ENCODE measurements around the gene PIGM. TPM values are rescaled to one million over a fixed set of nuclear protein-coding genes. Genes with fewer than 3 reads are reported as not detected.
"Not testable (repeated sequence)": the region's sequence is repeated elsewhere in the genome, so short reads cannot be mapped to it uniquely, and the experiment has no call there.

The PIGM gene
- total RNA-seq, 1 experiment from 2014 or later = 7.7 TPM

DNA sequence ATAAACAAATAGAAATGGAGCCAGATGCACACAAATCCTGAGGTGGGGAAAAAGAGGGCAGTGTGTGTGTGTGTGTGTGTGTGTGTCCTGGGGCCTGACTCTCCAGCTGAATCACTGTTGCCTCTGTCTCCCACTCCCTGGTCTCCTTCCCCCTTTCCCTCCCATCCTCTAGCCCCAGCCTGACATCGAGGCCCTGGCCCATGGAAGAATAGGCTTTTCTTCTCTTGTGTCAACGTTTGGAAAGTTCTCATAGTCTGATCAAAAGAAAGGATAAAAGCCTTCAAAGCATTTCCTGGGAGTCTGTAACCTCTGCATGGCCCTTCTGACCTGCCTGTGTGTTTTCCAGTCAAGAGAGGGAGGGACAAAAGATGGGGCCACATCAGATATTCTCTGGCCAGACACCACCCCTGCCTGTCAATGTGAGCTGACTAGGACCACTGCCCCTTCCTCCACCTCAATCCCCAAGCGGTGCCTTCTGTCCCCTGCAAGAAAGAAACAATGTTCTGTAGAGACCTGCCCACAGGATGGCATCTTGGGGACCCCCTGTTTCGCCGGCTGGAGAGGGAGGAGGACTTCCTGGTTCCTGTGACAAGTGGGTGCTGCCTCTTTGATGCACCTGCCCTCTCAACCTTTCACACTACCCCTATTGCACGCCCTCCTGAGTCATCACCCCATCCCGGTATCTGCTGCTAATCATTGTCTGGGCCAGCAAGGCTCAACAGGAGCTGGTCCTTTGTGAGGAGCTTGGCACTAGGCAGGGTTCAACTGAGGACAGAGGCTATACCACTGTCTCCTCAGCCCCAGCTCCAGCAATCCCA is 22.0 kb upstream of the PIGM start:
- BruUV-seq (replicated peaks) = no TSS peak
- CTCF ChIA-PET = interaction anchor here (0.7 to 49.6 kb wide), 5 partner anchors 7 to 278 kb away, joined by 3 to 1546 read pairs (median 4); partner anchors contain the start of genes IGSF8, KCNJ10 and KCNJ9
- Mint-ChIP-seq H3K27me3 (ENCODE audit: insufficient read depth, unreplicated experiment) (peaks cover 96% of the 10 kb centered on the region), H3K4me1 (ENCODE audit: insufficient read depth, unreplicated experiment) (peaks cover 6% of the 10 kb centered on the region), H3K4me3 (ENCODE audit: unreplicated experiment) (no peak overlapping the region), H3K9me3 (ENCODE audit: unreplicated experiment) (no peaks in the 10 kb centered on the region), H3K36me3 (ENCODE audit: insufficient read depth, unreplicated experiment) (peaks cover 6% of the 10 kb centered on the region), H3K27ac (ENCODE audit: low read depth, unreplicated experiment) (no peak overlapping the region)
- POLR2A ChIA-PET = interaction anchor here (0.5 to 1.0 kb wide), 2 partner anchors 21 to 106 kb away, joined by 3 read pairs; no protein-coding TSS in a partner anchor
- DNase-seq (ENCODE audit: unreplicated experiment) = no peak
- TF ChIP-seq, protein P1, sequence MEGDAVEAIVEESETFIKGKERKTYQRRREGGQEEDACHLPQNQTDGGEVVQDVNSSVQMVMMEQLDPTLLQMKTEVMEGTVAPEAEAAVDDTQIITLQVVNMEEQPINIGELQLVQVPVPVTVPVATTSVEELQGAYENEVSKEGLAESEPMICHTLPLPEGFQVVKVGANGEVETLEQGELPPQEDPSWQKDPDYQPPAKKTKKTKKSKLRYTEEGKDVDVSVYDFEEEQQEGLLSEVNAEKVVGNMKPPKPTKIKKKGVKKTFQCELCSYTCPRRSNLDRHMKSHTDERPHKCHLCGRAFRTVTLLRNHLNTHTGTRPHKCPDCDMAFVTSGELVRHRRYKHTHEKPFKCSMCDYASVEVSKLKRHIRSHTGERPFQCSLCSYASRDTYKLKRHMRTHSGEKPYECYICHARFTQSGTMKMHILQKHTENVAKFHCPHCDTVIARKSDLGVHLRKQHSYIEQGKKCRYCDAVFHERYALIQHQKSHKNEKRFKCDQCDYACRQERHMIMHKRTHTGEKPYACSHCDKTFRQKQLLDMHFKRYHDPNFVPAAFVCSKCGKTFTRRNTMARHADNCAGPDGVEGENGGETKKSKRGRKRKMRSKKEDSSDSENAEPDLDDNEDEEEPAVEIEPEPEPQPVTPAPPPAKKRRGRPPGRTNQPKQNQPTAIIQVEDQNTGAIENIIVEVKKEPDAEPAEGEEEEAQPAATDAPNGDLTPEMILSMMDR (IDR thresholded peaks at IDR 0.05; ENCODE audit: unreplicated experiment) = no peak
- intact Hi-C loops (cut with micrococcal nuclease) = no loop called here

DNA sequence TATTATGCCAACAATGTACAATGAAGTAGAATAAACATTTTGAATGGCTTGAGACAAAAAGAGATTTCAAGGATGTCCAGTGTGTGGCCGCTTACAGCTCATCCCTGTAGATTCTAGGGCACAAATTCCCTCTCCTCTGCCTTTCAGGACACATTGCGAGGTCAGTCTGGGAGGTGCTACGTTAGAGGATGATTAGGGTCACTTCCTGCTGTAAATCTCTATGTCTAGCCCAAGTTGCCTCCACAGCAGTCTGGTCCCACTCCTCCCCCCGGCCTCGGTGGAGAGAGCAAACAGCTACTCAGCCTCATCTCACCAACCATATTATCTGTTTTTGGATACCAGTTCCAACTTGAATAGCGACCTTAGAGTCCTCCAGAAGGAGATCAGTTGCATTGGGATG is 21.1 kb upstream of the PIGM start:
- Mint-ChIP-seq H3K36me3 (ENCODE audit: insufficient read depth, unreplicated experiment) (peaks cover 6% of the 10 kb centered on the region), H3K4me1 (ENCODE audit: insufficient read depth, unreplicated experiment) (peaks cover 10% of the 10 kb centered on the region), H3K9me3 (ENCODE audit: unreplicated experiment) (no peaks in the 10 kb centered on the region), H3K27ac (ENCODE audit: low read depth, unreplicated experiment) (no peak overlapping the region), H3K27me3 (ENCODE audit: insufficient read depth, unreplicated experiment) (peaks cover 96% of the 10 kb centered on the region), H3K4me3 (ENCODE audit: unreplicated experiment) (no peak overlapping the region)
- ChIA-PET CTCF (interaction anchor here (0.6 to 49.6 kb wide), 3 partner anchors 28 to 263 kb away, joined by 3 to 1546 read pairs (median 4); partner anchors contain the start of genes IGSF8, KCNJ10 and KCNJ9), POLR2A (interaction anchor here (1.4 kb wide), 1 partner anchor 22 kb away, joined by 4 read pairs; no protein-coding TSS in a partner anchor)
- DNase-seq (ENCODE audit: unreplicated experiment) = no peak
- TF ChIP-seq, protein P1 (IDR thresholded peaks at IDR 0.05; ENCODE audit: unreplicated experiment) = no peak
- intact Hi-C loops (cut with micrococcal nuclease) = no loop called here
- no TSS peak for BruUV-seq (replicated peaks)

DNA sequence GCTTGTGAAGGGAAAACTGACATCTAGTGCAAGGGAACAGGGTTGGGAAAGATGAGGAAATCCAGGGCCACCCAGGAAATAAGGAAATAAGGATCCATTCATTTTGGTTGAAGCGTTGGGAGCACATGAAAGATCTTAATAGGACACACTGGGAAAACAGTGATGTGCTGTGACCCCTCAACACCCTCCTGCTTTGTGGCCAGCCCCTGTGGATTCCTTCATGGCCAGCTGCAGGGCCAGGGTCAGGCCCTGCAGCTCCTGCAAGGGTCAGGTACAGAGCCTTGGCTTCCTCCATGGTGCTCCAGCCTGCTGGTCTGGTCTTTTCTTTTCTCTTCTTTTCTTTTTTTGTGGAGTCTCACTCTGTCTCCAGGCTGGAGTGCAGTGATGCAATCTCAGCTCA is 18.8 kb upstream of the PIGM start:
- Mint-ChIP-seq H3K27ac (ENCODE audit: low read depth, unreplicated experiment) (no peak overlapping the region), H3K4me1 (ENCODE audit: insufficient read depth, unreplicated experiment) (peaks cover 18% of the 10 kb centered on the region), H3K27me3 (ENCODE audit: insufficient read depth, unreplicated experiment) (peaks cover 93% of the 10 kb centered on the region), H3K9me3 (ENCODE audit: unreplicated experiment) (no peaks in the 10 kb centered on the region), H3K4me3 (ENCODE audit: unreplicated experiment) (no peak overlapping the region), H3K36me3 (ENCODE audit: insufficient read depth, unreplicated experiment) (peaks cover under 1% of the 10 kb centered on the region)
- TF ChIP-seq, protein P1 (IDR thresholded peaks at IDR 0.05; ENCODE audit: unreplicated experiment) = no peak
- CTCF ChIA-PET = interaction anchor here (0.6 to 49.6 kb wide), 9 partner anchors 9 to 1942 kb away, joined by 3 to 1546 read pairs (median 3); partner anchors contain the start of genes IGSF8, KCNJ10 and KCNJ9
- intact Hi-C loops (cut with micrococcal nuclease) = no loop called here
- no TSS peak for BruUV-seq (replicated peaks)
- POLR2A ChIA-PET = interaction anchor here (0.6 to 1.4 kb wide), 3 partner anchors 18 to 27 kb away, joined by 3 to 7 read pairs (median 4); partner anchors contain the start of gene PIGM
- DNase-seq (ENCODE audit: unreplicated experiment) = no peak

DNA sequence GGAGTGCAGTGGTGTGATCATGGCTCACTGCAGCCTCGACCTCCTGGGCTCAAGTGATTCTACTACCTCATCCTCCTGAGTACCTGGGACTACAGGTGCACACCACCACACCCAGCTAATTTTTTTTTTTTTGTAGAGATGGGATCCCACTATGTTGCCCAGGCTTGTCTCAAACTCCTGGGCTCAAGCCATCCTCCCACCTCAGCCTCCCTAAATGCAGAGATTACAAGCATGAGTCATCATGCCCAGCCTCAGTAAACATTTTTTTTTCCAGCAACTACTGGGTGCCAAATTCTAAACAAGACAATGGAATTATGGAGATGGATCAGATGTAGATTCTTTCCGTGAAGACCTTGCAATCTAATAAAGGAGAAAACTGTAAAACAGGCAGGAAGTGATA is 18.4 kb upstream of the PIGM start:
- H3K9me3 Mint-ChIP-seq (ENCODE audit: unreplicated experiment); BruUV-seq (replicated peaks); intact Hi-C loops (cut with micrococcal nuclease); H3K4me3 Mint-ChIP-seq (ENCODE audit: unreplicated experiment); H3K36me3 Mint-ChIP-seq (ENCODE audit: insufficient read depth, unreplicated experiment); H3K27ac Mint-ChIP-seq (ENCODE audit: low read depth, unreplicated experiment): not testable (repeated sequence)
- CTCF ChIA-PET = interaction anchor here (0.6 to 49.6 kb wide), 7 partner anchors 9 to 1942 kb away, joined by 3 to 1546 read pairs (median 3); partner anchors contain the start of genes IGSF8, KCNJ10 and KCNJ9
- POLR2A ChIA-PET = interaction anchor here (0.6 to 1.4 kb wide), 3 partner anchors 17 to 27 kb away, joined by 3 to 7 read pairs (median 4); partner anchors contain the start of gene PIGM
- peaks cover 16% of the 10 kb centered on the region for H3K4me1 Mint-ChIP-seq (ENCODE audit: insufficient read depth, unreplicated experiment)
- peaks cover 93% of the 10 kb centered on the region for H3K27me3 Mint-ChIP-seq (ENCODE audit: insufficient read depth, unreplicated experiment)
- DNase-seq (ENCODE audit: unreplicated experiment) = peak; percentile 43

Measured in MCF 10A (cell line).